H9 (cell line): ENCODE data around the gene PAXX. TPM values are rescaled to one million over a fixed set of nuclear protein-coding genes. Genes with fewer than 3 reads are reported as not detected.

ENCODE experiments used
- DNase-seq: peaks from one replicate; pipeline ENCODE4 v3.0.0-alpha.2; 2017
- H2AFZ ChIP-seq: one replicate; pipeline ENCODE4 v1.6.1; 2013; ENCODE audit warnings: mild to moderate bottlenecking, low read length, control low read depth, moderate library complexity
- H2AK5ac ChIP-seq: 2 replicates; pipeline ENCODE4 v1.6.1; 2013; ENCODE audit warnings: low read length, control low read depth, mixed read lengths; ENCODE audit not compliant: insufficient read length
- H2BK120ac ChIP-seq: one replicate; pipeline ENCODE4 v1.6.1; 2013; ENCODE audit warnings: low read depth, mild to moderate bottlenecking, low read length, control low read depth, inconsistent platforms; ENCODE audit not compliant: poor library complexity, severe bottlenecking
- H2BK12ac ChIP-seq: 2 replicates; pipeline ENCODE4 v1.6.1; 2013; ENCODE audit warnings: low read length, control low read depth, mixed read lengths, low read depth; ENCODE audit not compliant: insufficient read length
- H2BK15ac ChIP-seq: 2 replicates; pipeline ENCODE4 v1.6.1; 2013; ENCODE audit warnings: low read depth, low read length, control low read depth
- H2BK20ac ChIP-seq: one replicate; pipeline ENCODE4 v1.6.1; 2013; ENCODE audit warnings: low read depth, mild to moderate bottlenecking, low read length, control low read depth, inconsistent platforms; ENCODE audit not compliant: poor library complexity, severe bottlenecking
- H2BK5ac ChIP-seq: 2 replicates; pipeline ENCODE4 v1.6.1; 2013; ENCODE audit warnings: low read length, control low read depth, mixed read lengths; ENCODE audit not compliant: insufficient read length
- H3K14ac ChIP-seq: 2 replicates; pipeline ENCODE4 v1.6.1; 2013; ENCODE audit warnings: low read length, control low read depth; ENCODE audit not compliant: insufficient read depth
- H3K18ac ChIP-seq: 2 replicates; pipeline ENCODE4 v1.6.1; 2013; ENCODE audit warnings: low read depth, mild to moderate bottlenecking, mixed read lengths, low read length, control low read depth; ENCODE audit not compliant: insufficient read length
- H3K23ac ChIP-seq: 2 replicates; pipeline ENCODE4 v1.6.1; 2013; ENCODE audit warnings: low read length, control low read depth, mixed read lengths, low read depth; ENCODE audit not compliant: insufficient read length
- H3K23me2 ChIP-seq: 2 replicates; pipeline ENCODE4 v1.6.1; 2013; ENCODE audit warnings: low read depth, mild to moderate bottlenecking, mixed read lengths, low read length, control low read depth; ENCODE audit not compliant: insufficient read length, poor library complexity, severe bottlenecking
- H3K27ac ChIP-seq: 2 replicates; pipeline ENCODE4 v1.5.1; 2013; ENCODE audit warnings: low read length, control low read depth, mixed read lengths, low read depth; ENCODE audit not compliant: insufficient read length
- H3K27me3 ChIP-seq: 2 replicates; pipeline ENCODE4 v1.6.1; 2013; ENCODE audit warnings: low read length, control low read depth, inconsistent platforms; ENCODE audit not compliant: insufficient read depth
- H3K4ac ChIP-seq: 2 replicates; pipeline ENCODE4 v1.6.1; 2013; ENCODE audit warnings: low read depth, mild to moderate bottlenecking, control low read depth, inconsistent platforms, low read length, moderate library complexity
- H3K4me1 ChIP-seq: 2 replicates; pipeline ENCODE4 v1.6.1; 2013; ENCODE audit warnings: low read length, control low read depth, inconsistent platforms; ENCODE audit not compliant: insufficient read depth
- H3K4me2 ChIP-seq: 2 replicates; pipeline ENCODE4 v1.6.1; 2013; ENCODE audit warnings: low read length, control low read depth, mixed read lengths; ENCODE audit not compliant: insufficient read length, insufficient read depth
- H3K56ac ChIP-seq: 2 replicates; pipeline ENCODE4 v1.6.1; 2013; ENCODE audit warnings: low read depth, mild to moderate bottlenecking, mixed read lengths, low read length, control low read depth; ENCODE audit not compliant: insufficient read length
- H3K79me1 ChIP-seq: 2 replicates; pipeline ENCODE4 v1.6.1; 2013; ENCODE audit warnings: low read depth, mild to moderate bottlenecking, moderate library complexity, low read length, control low read depth, inconsistent platforms; ENCODE audit not compliant: insufficient read depth, poor library complexity, severe bottlenecking
- H3K79me2 ChIP-seq: 2 replicates; pipeline ENCODE4 v1.6.1; 2013; ENCODE audit warnings: low read length, control low read depth, inconsistent platforms; ENCODE audit not compliant: insufficient read depth
- H3K9ac ChIP-seq: 2 replicates; pipeline ENCODE4 v1.6.1; 2013; ENCODE audit warnings: low read length, control low read depth, mixed read lengths; ENCODE audit not compliant: insufficient read length; ENCODE audit errors: extremely low read depth
- H3K9me3 ChIP-seq: one replicate; pipeline ENCODE4 v1.6.1; 2013; ENCODE audit warnings: low read depth, low read length, inconsistent platforms; ENCODE audit not compliant: control insufficient read depth
- H3T11ph ChIP-seq: one replicate; pipeline ENCODE4 v1.6.1; 2013; ENCODE audit warnings: mild to moderate bottlenecking, low read length, control low read depth, inconsistent platforms
- H4K20me1 ChIP-seq: one replicate; pipeline ENCODE4 v1.6.1; 2013; ENCODE audit not compliant: control insufficient read depth, insufficient read length, insufficient read depth
- H4K5ac ChIP-seq: 2 replicates; pipeline ENCODE4 v1.6.1; 2013; ENCODE audit warnings: low read depth, mild to moderate bottlenecking, mixed read lengths, low read length, control low read depth; ENCODE audit not compliant: insufficient read length
- H4K8ac ChIP-seq: replicated peaks from 2 replicates; pipeline ENCODE4 v1.6.1; 2013; ENCODE audit warnings: low read length, control low read depth, mixed read lengths, low read depth; ENCODE audit not compliant: insufficient read length
- H4K91ac ChIP-seq: 2 replicates; pipeline ENCODE4 v1.6.1; 2013; ENCODE audit warnings: low read depth, mild to moderate bottlenecking, moderate library complexity, mixed read lengths, low read length, control low read depth; ENCODE audit not compliant: insufficient read length
- H3K27ac Mint-ChIP-seq, 3 experiments: 2 replicates in 2 of 3; 3 replicates in 1 of 3; pipeline ENCODE4 v1.8.0; 2020 to 2021; ENCODE audit warnings: mixed read lengths in 3 of 3, mild to moderate bottlenecking in 1 of 3, moderate library complexity in 1 of 3
- H3K27me3 Mint-ChIP-seq: 2 replicates; pipeline ENCODE4 v1.8.0; 2021; ENCODE audit warnings: low read depth, mild to moderate bottlenecking, moderate library complexity, mixed read lengths
- H3K36me3 Mint-ChIP-seq, 3 experiments: 2 replicates in 2 of 3; 3 replicates in 1 of 3; pipeline ENCODE4 v1.8.0; 2020 to 2021; ENCODE audit warnings: low read depth in 3 of 3, mixed read lengths in 3 of 3; ENCODE audit not compliant: insufficient read depth in 1 of 3
- H3K4me1 Mint-ChIP-seq, 2 experiments: 2 replicates each; pipeline ENCODE4 v1.8.0; 2020; ENCODE audit warnings: mixed read lengths in 2 of 2
- H3K4me3 Mint-ChIP-seq, 2 experiments: 2 replicates in 1 of 2; 3 replicates in 1 of 2; pipeline ENCODE4 v1.8.0; 2020 to 2021; ENCODE audit warnings: mild to moderate bottlenecking in 2 of 2, mixed read lengths in 2 of 2, moderate library complexity in 1 of 2
- H3K9me3 Mint-ChIP-seq, 2 experiments: 2 replicates in 1 of 2; 3 replicates in 1 of 2; pipeline ENCODE4 v1.8.0; 2020; ENCODE audit warnings: mild to moderate bottlenecking in 2 of 2, mixed read lengths in 2 of 2, moderate library complexity in 1 of 2
- CTCF ChIP-seq: fragments of 200-600 bp; sonication (generic); conservative IDR thresholded peaks from 3 replicates; pipeline ENCODE4 v1.8.0; 2021; ENCODE audit warnings: antibody characterized with exemption, mild to moderate bottlenecking
- WGBS: extraction: QIAGEN DNeasy Blood & Tissue Kit; methylation state at CpG from one replicate; pipeline ENCODE4 v1.1.7; 2013; ENCODE audit warnings: missing lambda C conversion rate, low lambda C conversion rate, mixed read lengths; ENCODE audit not compliant: insufficient read length; ENCODE audit errors: extremely low coverage; 5-methylcytosine and 5-hydroxymethylcytosine counted together
- total RNA-seq: library from RNA; stranded (reverse); gene quantifications from 2 replicates; pipeline ENCODE4 v1.2.1, GENCODE V29; 2021

The PAXX gene
- total RNA-seq, 1 experiment from 2014 or later, result 51.2 TPM

DNA sequence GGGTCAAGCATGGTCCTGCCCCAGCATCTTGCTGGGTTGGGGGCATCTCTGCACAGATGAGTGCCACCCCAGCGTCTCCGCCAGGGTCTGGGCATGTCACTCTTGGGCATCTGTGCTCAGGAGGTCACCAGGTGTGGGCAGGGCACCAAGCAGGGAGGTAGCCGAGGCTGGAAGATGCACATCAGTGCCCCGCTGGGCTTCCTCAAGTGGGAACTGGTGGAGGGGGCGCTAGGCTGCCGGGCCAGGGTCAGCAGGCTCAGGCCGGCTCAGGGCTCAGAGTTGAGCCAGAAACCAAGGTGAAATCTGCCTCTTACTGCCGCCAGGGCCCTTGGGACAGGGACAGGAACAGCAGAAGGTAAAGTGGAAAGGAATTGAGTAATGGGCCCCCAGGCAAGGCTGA is 43.7 kb downstream of the PAXX start:
- H2BK12ac ChIP-seq, result no peak overlapping the region
- no peak overlapping the region for H3K18ac ChIP-seq
- no peak for TF ChIP-seq CTCF
- H4K8ac ChIP-seq, result no peak overlapping the region
- no peak overlapping the region for H3T11ph ChIP-seq
- no peak overlapping the region for H3K27ac ChIP-seq
- H3K9me3 Mint-ChIP-seq, result no peaks in the 10 kb centered on the region
- H3K36me3 Mint-ChIP-seq, result peaks cover 0 to 14% (median 5%) of the 10 kb centered on the region in 3 experiments; a peak in 5 of 7 replicates
- no peak overlapping the region for H2BK20ac ChIP-seq
- no peak overlapping the region for H3K23ac ChIP-seq
- H3K27me3 ChIP-seq, result no peaks in the 10 kb centered on the region
- no peak overlapping the region for H3K4me2 ChIP-seq
- H3K9ac ChIP-seq, result no peak overlapping the region
- no peaks in the 10 kb centered on the region for H3K79me1 ChIP-seq
- no peak overlapping the region for H3K4ac ChIP-seq
- H3K9me3 ChIP-seq, result no peaks in the 10 kb centered on the region
- no peak overlapping the region for H2BK15ac ChIP-seq
- H4K91ac ChIP-seq, result no peak overlapping the region
- H3K27ac Mint-ChIP-seq, result no peak overlapping the region
- H3K4me3 Mint-ChIP-seq, result no peak overlapping the region
- no peaks in the 10 kb centered on the region for H3K4me1 ChIP-seq
- peaks cover 19% of the 10 kb centered on the region for H3K27me3 Mint-ChIP-seq
- no peaks in the 10 kb centered on the region for H3K79me2 ChIP-seq
- H4K5ac ChIP-seq, result no peak overlapping the region
- H2BK5ac ChIP-seq, result no peak overlapping the region
- no peak overlapping the region for H2AFZ ChIP-seq
- no CpG with 5 or more reads among the region's 8 CpGs for WGBS
- no peak overlapping the region; the same call in 1 of the 2 replicates for H3K14ac ChIP-seq
- H2AK5ac ChIP-seq, result no peak overlapping the region
- no peaks in the 10 kb centered on the region; a peak in 1 of 4 replicates for H3K4me1 Mint-ChIP-seq
- no peaks in the 10 kb centered on the region for H4K20me1 ChIP-seq
- H3K56ac ChIP-seq, result no peak overlapping the region
- no peaks in the 10 kb centered on the region for H3K23me2 ChIP-seq
- DNase-seq, result no peak
- no peak overlapping the region for H2BK120ac ChIP-seq
